ENCODE results near the gene CCDC124. TPM values are rescaled to one million over a fixed set of nuclear protein-coding genes. Genes with fewer than 3 reads are reported as not detected.

The CCDC124 gene
- total RNA-seq, 1 donor from 2014 or later = 22.3 TPM

DNA sequence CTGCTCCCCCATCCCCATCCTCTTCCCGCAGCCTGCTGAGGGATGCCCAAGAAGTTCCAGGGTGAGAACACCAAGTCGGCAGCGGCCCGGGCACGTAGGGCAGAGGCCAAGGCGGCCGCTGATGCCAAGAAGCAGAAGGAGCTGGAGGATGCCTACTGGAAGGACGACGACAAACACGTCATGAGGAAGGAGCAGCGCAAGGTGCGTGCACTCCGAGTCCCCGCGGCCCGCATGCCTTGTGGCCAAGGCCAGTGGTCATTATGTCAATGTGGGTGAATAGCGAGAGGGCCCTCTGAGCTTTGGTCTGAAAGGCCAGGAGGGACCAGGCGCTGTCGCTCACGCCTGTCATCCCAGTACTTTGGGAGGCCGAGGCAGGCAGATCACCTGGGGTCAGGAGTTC lies 3.6 kb downstream of the CCDC124 start:
- DNase-seq = no peak

DNA sequence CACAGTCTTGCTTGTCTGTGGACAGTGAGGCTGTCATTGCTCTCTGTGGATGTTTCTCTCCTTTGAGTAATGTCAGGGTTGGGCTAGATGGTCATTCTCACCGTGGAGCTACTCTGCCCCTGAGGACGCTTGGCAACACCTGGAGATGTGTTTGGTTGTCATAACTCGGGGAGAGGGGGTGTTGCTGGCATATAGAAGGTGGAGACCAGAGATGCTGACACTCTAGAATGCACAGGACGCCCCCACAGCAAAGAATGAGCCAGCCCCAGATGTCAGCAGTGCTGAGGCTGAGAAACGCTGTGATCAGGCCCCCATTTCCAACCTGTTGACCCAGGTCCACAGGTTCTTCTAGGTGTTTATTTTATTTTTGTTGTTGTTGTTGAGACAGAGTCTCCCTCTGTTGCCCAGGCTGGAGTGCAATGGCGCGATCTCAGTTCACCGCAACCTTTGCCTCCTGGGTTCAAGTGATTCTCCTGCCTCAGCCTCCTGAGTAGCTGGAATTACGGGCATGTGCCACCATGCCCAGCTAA lies 4.6 kb downstream of the CCDC124 start:
- no peak for DNase-seq

DNA sequence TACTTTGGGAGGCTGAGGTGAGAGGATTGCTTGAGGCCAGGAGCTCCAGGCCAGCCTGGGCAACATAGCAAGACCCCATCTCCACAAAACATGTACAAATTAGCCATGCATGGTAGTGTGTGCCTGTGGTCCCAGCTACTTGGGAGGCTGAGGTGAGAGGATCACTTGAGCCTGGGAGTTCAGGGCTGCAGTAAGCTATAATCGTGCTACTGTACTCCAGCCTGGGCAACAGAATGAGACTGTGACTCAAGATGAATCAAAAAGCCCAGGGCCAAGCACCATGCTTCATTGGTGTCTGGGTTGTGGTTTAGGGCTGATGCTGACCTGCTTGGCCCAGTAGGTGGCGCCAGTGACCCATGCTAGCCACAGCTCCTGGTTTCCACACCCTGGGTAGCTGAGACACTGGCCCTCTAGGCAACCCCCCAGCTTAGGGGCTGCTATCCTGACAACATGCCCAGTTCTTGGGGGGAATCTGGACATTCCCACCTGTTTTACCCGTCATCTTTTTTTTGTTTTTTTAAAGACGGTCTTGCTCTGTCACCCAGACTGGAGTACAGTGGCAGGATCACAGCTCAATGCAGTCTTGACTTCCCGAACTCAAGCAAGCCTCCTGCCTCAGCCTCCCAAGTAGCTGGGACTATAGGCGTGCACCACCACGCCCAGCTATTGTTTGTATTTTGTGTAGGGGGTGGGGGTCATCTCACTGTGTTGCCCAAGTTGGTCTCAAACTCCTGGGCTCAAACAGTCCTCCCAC lies 5.5 kb downstream of the CCDC124 start:
- peak; percentile 59 for DNase-seq

DNA sequence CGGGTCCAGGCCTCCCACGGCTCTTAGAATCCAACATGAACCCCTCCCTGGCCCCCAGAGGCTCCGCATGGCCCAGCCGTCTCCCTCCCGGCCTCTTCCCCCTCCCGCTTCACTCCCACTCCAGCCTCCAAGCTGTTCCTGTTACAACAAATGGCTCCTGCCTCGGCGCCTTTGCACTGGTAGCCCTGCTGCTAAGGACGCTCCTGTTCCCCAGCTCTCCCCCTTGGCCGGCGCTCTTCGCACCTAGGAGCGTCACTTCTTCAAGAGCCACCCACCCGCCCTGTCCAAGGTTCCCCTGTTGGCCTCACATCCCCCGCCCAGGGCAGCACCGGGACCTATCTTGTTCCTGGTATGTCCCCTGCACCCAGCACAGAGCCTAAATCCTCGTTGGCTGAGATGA lies 9.4 kb downstream of the CCDC124 start:
- DNase-seq = no peak

DNA sequence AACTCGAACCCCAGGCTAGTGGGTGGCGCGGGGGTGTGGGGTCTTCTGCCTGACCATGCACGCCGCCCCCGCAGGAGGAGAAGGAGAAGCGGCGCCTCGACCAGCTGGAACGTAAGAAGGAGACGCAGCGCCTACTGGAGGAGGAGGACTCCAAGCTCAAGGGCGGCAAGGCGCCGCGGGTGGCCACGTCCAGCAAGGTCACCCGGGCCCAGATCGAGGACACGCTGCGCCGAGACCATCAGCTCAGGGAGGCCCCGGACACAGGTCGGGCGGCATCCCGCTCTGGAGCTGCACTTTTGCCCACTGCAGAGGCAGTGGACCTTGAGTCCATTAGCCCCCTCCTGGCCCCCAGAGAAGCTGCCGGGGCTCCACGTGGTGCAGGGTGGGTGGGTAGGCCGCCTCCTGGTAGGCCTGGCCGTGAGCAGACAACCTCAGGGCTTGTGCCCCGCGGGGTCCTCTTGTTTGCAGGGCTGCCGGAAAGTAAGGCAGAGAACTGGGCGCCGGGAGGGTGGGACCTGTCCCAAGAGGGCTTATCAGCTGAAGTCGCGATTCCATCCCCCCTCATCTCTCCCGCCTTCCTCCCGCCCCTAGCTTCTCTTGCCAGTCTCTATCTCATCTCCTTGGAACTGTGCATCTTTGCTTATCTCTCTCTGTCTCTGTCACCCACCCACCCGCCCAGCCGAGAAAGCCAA lies 9.9 kb downstream of the CCDC124 start:
- DNase-seq = no peak

DNA sequence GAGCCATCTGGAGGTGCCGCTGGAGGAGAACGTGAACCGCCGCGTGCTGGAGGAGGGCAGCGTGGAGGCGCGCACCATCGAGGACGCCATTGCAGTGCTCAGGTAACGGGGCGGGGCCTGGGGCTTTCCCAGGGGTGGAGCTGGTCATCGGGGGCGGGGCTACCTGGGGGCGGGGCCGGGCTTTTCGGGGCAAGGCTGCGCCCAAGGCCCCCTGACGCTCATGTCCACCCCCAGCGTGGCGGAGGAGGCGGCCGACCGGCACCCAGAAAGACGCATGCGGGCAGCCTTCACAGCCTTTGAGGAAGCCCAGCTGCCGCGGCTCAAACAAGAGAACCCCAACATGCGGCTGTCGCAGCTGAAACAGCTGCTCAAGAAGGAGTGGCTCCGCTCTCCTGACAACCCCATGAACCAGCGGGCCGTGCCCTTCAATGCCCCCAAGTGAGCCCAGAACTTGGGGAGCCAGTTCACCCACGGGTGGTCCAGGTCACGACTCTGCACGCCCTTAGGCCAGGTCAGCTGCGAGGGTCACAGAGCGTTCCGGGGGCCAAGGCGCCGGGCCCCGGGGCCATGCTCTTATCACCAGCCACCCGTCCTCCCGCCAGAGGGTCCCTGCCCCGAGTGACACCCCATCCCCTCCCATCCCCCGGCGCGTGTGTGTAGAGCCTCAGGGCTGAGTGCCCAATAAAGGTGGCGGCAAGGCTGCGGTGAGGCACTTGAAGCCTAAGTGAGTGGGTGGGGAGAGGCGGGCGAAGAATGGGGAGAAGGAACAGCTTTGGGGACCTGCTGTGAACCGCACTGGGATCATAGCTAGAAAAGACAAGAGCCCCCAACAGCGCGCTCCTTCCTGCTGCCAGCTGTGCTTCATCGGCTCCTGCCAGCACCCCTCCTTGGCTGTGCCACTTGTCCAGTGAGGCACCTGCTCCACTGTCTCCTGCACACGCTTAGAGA lies 10.7 kb downstream of the CCDC124 start:
- DNase-seq = no peak

DNA sequence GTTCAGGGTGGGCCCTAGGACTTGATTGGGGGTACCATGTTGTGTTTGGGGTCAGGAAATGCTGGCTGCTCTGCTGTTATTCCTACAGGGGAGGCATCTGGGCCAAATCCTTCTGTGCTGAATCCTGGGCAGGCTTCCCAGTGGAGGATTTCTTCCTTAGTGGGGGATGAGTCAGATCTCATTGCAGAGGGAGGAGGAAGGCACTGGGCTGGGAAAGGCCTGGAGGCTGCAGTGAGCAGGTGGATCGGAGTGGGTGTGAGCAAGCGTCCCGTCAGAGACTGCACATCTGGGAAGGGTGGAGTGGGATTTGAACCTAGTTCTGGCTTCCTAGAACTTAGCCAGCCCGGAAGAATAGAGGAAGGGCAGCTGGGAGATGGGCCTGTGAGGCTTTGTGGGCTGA lies 11.5 kb downstream of the CCDC124 start:
- DNase-seq = no peak

DNA sequence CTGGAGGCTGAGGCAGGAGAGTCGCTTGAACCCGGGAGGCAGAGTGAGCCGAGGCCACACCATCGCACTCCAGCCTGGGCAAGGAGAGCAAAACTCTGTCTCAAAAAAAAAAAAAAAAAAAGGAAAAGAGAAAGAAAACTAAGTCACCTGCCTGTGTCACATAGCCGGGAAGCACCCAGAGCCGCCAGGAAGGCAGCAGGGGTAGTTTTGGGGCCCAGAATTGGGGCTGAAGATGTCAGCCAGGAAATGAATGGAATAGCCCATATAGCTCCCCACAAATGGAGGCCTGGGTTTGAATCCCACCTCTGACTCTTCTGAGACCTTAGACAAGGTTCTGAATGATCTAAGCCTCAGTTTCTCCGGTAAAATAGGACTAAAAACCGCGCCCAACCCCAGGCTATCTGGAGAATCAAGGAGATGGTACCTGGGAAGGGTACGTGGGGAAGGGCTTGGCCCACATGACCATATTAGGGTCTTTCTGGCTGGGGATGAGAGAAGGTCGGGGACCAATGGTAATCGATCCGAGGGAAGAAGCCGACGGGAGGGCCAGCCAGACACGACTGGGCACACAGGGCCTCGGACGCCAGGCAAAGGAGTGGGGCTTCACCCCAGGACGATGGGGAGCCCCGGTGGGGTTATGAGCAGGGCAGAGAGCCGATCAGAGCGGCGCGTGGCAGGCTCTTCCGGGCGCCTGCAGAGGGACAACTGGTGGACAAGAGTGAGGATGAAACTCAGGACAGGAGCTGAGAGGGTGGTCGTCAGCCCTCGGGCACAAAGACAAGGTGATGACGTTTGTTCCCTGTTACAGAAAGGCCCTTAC lies 14.4 kb downstream of the CCDC124 start:
- DNase-seq = no peak

DNA sequence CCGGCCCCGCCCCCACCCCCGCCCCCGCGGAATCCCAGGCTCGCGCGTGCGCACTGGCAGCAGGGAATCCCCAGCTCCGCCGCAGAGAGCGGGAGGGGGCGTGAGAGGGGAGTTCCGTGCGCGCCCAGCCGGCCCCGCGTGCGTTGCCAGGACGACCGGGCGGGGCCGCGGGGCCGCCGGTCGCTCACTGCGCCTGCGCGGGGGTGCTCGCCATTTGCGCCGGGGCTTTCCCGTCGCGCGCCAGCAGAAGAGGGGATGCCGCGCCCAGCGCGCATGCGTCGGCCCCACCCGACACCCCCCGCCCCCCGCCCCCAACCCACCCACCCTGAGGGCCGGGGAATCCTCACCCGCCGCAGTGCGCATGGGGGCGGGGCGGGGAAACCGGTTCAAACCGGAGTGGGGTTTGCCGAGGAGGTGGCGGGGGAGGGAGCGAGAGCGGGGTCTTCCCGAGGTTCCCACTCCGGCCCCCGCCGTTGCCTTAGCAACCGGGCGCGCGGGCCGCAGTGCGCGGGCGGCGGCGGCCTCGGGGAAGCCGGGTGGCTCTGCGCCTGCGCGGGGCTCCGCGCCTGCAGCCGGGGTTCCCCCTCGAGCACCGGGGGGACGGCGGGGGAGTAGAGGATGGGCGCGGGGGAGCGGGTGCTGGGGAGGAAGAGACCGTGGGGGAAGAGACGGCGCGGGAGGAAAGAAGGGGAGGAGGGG lies 15.1 kb downstream of the CCDC124 start:
- DNase-seq = peak; percentile 95

DNA sequence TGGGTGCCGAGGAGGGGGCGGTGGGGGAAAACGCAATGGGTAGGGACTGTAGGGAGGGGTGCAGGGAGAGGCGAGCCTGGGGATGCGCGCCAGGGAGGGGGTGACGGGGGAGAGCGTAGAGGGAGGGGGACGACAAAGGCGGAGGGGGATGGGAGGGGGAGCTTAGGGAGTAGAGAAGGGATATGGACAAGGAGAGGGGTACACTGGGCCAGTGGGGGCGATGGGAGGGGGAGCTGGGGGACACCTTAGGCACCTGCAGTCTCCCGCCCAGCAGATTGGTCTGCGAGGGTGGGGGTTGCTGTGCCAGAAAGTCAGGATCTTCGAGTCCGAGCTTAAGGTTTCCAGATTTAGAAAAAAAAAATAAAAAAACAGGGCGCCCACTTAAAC lies 15.7 kb downstream of the CCDC124 start:
- peak; percentile 47 for DNase-seq

DNA sequence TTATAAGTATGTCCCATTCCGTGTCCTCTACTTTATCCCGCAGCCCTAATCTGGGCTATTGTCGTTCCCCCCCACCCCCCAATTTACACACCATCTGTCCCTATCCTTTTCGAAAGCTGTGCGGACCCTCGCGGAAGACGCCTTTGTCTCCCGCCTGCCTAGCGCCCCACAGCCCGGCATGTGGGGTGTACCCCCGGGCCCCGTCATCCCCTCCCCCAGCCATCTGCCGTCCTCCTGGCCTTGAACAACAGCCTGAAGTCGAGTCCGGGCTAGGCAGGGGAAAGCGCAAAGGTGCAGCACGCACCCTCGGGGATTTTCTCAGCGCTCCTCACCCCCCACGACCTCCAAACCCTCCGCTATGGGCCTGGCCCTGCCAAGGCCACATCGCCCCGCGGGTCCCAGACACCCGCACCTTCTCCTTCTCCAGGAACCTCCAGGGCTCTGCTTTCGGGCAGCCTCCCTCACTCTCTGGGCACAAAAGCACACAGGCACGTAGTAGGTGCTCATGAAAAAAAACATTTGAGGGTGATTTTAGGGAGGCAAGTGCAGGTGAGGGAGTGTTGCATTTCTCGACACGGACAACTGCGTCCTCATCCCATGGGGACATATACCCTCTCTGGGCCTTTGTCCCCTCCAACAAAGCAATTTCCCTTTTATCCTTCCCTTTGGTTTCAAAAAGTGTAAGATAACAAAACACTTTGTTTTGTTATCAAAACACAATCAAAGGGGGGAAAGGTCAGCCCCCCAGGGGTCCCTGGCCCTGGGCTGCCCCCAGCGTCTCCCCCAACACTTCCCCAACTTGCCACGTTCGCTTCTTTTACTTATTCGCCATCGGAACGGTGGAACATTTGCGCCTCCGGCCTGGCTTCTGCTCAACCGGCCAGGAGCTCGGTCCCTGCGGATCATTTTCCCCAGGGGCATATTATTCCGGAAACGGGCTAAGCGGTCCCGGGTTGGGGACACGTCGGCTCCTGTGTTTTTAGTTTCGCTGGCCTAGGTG lies 16.4 kb downstream of the CCDC124 start:
- no peak for DNase-seq

DNA sequence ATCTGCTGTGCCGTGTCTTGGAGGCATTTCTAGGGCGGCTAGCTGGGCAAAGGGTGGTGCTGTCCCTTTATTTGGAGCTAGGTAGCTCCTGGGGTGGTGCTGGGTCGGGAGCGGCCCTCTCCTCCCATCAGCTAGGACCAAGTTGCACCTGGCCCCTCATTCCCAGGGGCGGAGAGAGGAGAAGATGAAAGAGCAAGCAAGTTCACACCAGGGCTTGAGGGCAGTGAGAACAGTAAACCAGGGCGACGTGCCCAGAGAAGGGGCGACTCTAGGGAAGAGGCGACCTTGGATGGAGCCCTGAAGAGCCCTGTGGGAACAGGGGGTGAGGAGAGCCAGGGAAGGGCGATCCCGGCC lies 17.1 kb downstream of the CCDC124 start:
- no peak for DNase-seq

DNA sequence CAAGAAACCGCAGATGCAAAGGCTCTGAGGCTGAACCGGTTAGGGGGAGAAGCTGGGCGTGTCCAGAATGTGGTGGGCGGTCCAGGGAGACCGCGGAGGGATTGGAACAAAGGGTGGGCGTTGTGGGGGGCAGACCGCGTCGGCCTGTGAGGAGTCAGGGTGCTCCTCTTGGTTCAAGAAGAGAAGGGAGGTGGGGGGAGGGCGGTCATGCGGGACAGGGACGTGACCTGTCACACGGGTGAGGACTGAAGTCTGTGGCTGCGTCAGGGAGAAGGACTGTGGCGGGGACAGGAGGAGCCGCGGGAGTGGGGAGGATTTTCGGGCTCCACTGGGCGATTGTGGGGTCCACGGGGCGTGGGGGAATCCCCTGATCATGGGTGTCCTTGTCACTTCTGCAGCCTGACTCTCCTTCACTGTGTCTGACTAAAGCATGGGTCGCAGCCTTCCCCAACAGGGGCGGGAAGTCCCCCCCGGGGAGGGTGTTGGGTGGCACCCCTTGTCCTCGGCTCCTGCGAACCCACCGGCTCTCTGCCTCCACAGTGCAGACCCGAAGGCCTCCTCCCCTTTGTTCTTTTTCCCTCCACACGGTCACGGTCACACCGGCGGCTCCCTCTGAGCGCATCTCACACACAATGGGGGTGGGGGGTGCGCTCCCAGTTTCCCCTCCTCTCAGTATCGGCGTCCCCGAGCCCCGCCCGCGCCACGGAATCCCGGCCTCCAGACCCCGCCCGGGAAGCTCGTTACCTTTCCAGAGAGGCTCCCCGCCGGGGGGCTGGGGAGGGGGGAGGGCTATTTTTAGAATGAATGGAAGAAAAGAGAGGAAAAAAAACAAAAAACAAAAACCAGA lies 17.7 kb downstream of the CCDC124 start:
- DNase-seq = no peak

DNA sequence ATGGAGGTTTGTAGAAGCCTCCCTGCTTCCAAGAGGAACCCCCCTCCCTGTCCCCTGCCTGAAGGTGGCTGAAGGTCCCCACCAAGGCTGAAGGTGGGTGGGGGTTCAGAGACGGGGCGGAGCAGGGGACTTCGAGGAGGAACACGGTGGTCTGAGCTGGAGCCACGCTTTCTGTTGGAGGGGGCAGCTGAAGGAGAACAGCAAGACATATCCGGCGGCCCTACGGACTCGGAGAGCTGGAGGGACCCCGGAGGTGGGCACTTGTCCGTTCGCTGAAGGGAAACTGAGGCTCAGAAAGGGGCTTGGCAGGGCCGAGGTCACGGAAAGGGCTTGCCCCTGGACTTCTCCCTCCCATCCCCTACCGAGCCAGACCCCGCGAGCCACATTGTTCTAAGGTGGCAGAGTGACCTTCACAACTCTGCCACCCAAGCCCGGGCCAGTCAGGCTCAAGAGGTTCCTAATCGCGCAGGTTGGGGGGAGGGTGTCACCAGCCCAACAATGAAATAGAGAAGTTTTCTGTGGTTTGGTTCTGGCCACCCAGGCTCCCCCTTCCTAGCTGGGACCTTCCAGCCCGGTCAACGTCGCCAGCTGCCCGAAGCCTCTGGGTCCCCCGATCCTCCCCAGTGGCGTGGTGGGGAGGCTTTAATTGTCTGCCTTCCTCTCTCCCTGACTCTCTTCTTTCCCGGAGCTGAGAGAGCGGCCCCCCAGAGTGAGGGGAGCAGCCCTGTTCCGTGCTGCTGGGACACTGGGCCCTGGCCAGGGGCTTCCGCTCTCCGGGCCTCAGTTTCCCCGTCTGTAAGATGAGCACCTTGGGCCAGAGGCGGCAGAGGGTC lies 18.6 kb downstream of the CCDC124 start:
- no peak for DNase-seq

DNA sequence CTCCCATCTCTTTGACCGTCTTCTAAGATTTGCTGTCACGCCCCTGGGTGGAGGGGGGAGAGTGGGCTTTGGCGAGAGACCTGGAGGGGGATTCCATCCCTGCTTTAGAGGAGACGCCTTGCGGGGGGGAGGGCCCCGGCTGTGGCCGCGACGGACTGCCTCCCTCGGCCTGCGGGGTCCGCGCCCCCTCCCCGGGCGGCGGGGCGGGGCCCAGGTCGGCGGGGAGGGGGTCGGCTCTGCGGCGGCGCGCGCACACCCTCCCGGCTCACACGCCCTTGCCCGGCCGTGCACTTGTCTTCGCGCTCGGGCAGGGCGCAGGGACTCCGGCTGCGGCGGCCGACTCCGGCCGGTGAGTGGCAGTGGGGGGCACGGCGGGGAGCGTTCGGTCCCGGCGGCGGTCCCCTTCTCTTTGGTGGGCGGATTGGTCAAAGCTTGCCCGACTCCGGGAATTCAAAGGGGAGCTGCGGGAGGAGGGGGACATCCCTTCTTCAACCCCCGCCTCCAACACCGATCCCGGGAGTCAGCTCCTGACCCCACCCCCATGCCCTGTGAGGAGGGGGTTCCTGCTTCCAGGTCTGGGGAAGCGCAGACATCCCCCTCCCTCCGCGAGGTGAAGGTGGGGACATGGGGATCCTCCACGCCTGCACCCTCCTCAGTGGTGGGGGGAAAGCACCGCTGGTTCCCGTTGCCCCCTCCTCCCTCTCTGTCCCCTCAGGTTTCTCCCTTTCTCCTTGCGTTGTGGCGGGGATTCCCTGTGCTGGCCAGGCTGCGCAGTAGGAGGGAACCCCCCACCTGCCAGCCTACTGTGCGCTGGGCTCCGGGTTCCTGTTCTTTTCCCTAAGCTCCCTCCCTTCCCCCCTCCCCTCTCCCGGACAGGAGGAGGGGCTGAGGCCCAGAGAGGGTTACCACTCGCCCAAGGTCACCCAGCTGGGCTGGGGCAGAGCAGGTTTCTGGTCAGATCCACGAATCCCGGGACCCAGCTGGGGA lies 19.5 kb downstream of the CCDC124 start:
- DNase-seq = no peak

DNA sequence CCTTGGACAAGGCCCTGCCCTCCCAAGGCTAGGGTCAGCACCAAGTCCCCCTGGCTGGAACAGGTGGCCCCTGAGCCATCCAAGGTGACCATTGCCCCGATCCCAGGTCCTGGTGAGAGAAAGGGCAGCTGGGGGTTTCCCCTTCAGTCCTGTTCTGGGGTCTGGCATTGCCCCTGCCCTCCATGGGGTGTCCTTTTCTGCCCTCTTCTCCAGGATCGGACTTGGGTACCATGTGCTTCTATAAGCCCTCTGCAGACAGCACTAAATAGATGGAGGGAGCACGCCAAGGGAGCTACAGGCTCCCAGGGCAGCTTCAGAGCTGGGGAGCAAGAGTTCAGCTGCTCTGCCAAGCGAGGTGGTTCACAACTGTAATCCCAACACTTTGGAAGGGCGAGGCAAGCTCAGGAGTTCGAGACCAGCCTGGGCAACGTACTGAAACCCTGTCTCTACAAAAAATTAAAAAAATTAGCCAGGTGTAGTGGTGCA lies 20.5 kb downstream of the CCDC124 start:
- DNase-seq = no peak

DNA sequence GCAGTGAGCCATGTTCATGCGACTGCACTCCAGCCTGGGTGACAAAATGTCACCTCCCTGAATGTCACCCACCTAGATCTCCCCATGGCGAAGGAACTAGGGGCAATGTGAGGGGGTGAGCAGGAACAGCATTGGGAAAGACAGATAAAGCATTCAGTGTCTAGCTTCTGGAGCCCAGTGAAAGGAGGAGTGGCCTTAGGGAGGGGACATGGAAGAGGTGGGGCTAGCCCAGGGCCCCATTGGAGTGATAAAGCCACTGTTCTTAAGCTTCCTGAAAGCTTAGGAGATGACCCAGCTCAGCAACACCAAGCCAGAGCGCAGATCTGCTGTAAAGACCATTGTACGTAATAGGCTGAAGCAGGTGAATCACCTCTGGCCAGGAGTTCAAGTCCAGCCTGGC lies 21.1 kb downstream of the CCDC124 start:
- no peak for DNase-seq

All from skin of body (tissue), 2 donors.